Measurements from ENCODE around the gene GPC6.

GPC6 gene

DNA sequence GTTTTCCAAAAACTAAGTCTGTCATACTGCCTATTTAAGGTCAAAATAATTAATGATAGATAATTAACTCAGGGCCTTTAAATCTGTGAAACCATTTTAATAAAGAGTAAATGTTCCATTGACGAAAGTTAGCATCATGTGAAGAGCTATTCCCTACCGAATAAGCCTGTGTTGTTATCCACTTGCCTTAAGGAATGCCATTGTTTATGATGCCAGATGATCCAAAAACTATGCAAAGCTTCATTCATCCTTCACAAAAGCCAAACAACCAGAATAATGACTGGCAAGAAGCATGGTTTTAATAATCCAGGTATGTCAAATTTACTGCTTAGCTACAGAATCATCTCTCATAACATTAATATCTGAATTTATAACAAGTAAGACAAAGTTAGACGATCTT is 6.5 kb upstream of the GPC6 start:
- no peak for DNase-seq (ENCODE audit: extremely low read depth, low read depth)
- H3K4me3 ChIP-seq (replicated peaks; ENCODE audit: low read depth, low read length) = no peak overlapping the region
- TF ChIP-seq CTCF (IDR thresholded peaks at IDR 0.05; ENCODE audit: low read depth, low read length, missing control alignments) = no peak

- DNase-seq (ENCODE audit: extremely low read depth, low read depth) = no peak
- no peak overlapping the region for H3K4me3 ChIP-seq (replicated peaks; ENCODE audit: low read depth, low read length)
- no peak for TF ChIP-seq CTCF (IDR thresholded peaks at IDR 0.05; ENCODE audit: low read depth, low read length, missing control alignments)
Observed at GRCh38 chr13:93222976-93223375, 3.6 kb upstream of the GPC6 start.

DNA sequence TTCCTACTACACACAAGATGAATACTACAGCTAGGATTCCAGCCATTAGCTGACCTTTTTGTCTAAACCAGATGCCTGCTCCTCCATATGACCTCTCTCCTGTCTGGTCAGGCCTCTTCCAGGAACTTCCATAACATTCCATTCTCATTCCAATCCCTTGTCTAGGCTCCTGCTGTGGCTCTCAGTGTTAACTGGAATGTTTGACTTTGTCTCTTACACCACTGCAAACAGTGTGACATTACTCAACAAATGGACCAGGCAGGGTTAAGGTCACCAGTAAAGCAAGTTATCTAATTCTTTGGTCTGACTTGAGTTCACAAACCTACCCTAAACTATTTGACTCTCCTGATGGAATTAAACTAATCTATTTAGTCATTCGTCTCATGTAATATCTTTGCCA is 2.1 kb upstream of the GPC6 start:
- TF ChIP-seq CTCF (IDR thresholded peaks at IDR 0.05; ENCODE audit: low read depth, low read length, missing control alignments) = no peak
- no peak for DNase-seq (ENCODE audit: extremely low read depth, low read depth)
- H3K4me3 ChIP-seq (replicated peaks; ENCODE audit: low read depth, low read length) = no peak overlapping the region

DNA sequence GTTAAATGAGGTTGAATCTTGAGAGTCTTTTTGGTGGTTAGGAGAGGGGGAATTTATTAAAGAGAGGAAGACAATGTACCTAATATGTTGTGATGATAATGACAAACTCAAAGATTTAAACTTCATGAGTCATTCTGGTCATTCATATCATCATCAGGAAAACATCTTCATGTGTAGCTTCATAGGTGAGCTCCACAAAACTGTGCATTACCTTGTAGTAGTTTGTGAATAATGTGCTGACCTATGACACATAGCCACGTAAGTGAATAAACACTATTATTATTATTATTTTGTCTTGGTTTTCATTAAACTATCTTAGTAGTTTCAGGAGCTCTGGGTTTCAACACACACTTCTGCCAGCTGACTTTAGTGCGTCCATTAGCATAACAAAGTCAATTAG is 997 bp upstream of the GPC6 start:
- no peak for DNase-seq (ENCODE audit: extremely low read depth, low read depth)
- H3K4me3 ChIP-seq (replicated peaks; ENCODE audit: low read depth, low read length) = no peak overlapping the region
- no peak for TF ChIP-seq CTCF (IDR thresholded peaks at IDR 0.05; ENCODE audit: low read depth, low read length, missing control alignments)

DNA sequence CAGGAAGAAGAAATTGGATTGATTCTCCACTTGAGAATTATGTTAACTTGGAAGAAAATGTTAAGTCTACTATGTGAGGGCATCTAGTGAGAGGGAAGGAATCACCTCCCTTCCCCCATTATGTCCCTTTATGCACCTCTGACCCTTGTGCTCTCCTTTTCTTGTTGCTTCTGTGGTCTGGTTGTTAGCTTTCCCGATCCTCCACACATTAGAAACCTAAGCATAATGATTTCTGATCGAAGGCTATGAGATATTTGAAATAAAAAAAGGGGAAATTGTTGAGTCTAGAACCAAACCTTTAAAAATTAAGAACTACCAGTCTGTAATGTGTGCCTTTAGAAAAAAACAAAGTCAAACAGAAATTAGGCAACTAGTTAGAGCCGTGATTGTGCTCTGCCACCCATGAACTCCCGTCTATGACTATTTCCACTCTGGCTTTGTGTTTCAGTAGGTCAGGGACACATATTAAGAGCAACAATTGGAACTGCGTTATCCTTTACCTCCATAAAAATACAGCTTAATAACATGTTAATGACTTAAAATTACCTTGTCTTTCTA is 463 bp upstream of the GPC6 start:
- no peak for TF ChIP-seq CTCF (IDR thresholded peaks at IDR 0.05; ENCODE audit: low read depth, low read length, missing control alignments)
- DNase-seq (ENCODE audit: extremely low read depth, low read depth) = no peak
- H3K4me3 ChIP-seq (replicated peaks; ENCODE audit: low read depth, low read length) = peak overlapping the region; percentile 76

DNA sequence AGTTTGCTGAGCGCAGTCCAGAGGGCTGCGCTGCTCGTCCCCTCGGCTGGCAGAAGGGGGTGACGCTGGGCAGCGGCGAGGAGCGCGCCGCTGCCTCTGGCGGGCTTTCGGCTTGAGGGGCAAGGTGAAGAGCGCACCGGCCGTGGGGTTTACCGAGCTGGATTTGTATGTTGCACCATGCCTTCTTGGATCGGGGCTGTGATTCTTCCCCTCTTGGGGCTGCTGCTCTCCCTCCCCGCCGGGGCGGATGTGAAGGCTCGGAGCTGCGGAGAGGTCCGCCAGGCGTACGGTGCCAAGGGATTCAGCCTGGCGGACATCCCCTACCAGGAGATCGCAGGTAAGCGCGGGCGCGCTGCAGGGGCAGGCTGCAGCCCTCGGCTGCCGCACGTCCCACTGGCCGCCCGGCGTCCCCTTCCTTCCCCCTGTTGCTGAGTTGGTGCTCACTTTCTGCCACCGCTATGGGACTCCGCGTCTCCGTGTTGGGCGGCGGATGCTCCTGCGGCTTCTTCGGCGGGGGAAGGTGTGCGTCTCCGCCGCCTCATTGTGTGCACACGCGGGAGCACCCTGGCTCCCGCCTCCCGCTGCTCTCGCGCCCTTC is 772 bp downstream of the GPC6 start:
- no peak for DNase-seq (ENCODE audit: extremely low read depth, low read depth)
- peak overlapping the region; percentile 76 for H3K4me3 ChIP-seq (replicated peaks; ENCODE audit: low read depth, low read length)
- no peak for TF ChIP-seq CTCF (IDR thresholded peaks at IDR 0.05; ENCODE audit: low read depth, low read length, missing control alignments)
